ENCODE data around the gene MMD2.

MMD2 gene

GRCh38 chr7:4959306-4959705 is 319 bp upstream of the MMD2 start:
- no peak for DNase-seq (ENCODE audit: low spot score)

- no peak for DNase-seq (ENCODE audit: low spot score)
Observed at GRCh38 chr7:4957847-4958476, 1.0 kb downstream of the MMD2 start.

GRCh38 chr7:4951903-4952636 is 6.9 kb downstream of the MMD2 start:
- no peak for DNase-seq (ENCODE audit: low spot score)

- DNase-seq (ENCODE audit: low spot score): no peak
Observed at GRCh38 chr7:4951304-4951703, 7.7 kb downstream of the MMD2 start.

GRCh38 chr7:4948402-4948801 is 10.6 kb downstream of the MMD2 start:
- DNase-seq (ENCODE audit: low spot score): no peak

GRCh38 chr7:4945949-4946348 is 13.0 kb downstream of the MMD2 start:
- no peak for DNase-seq (ENCODE audit: low spot score)

GRCh38 chr7:4944939-4945338 is 14.0 kb downstream of the MMD2 start:
- DNase-seq (ENCODE audit: low spot score): no peak

GRCh38 chr7:4943297-4943696 is 15.7 kb downstream of the MMD2 start:
- no peak for DNase-seq (ENCODE audit: low spot score)

GRCh38 chr7:4939971-4940728 is 18.8 kb downstream of the MMD2 start:
- no peak for DNase-seq (ENCODE audit: low spot score)

- no peak for DNase-seq (ENCODE audit: low spot score)
Observed at GRCh38 chr7:4937411-4937810, 21.6 kb downstream of the MMD2 start.

GRCh38 chr7:4934419-4935025 is 24.5 kb downstream of the MMD2 start:
- no peak for DNase-seq (ENCODE audit: low spot score)

- DNase-seq (ENCODE audit: low spot score): no peak
Observed at GRCh38 chr7:4931943-4932342, 27.0 kb downstream of the MMD2 start.

GRCh38 chr7:4929005-4929404 is 30.0 kb downstream of the MMD2 start:
- no peak for DNase-seq (ENCODE audit: low spot score)

- DNase-seq (ENCODE audit: low spot score): no peak
Observed at GRCh38 chr7:4928445-4928844, 30.5 kb downstream of the MMD2 start.

- no peak for DNase-seq (ENCODE audit: low spot score)
Observed at GRCh38 chr7:4919969-4920766, 38.8 kb downstream of the MMD2 start.

GRCh38 chr7:4916113-4916512 is 42.9 kb downstream of the MMD2 start:
- no peak for DNase-seq (ENCODE audit: low spot score)

GRCh38 chr7:4911111-4911828 is 47.7 kb downstream of the MMD2 start:
- no peak for DNase-seq (ENCODE audit: low spot score)

- DNase-seq (ENCODE audit: low spot score): no peak
Observed at GRCh38 chr7:4906682-4907081, 52.3 kb downstream of the MMD2 start.

GRCh38 chr7:4905171-4905570 is 53.8 kb downstream of the MMD2 start:
- DNase-seq (ENCODE audit: low spot score): no peak

GRCh38 chr7:4904346-4904745 is 54.6 kb downstream of the MMD2 start:
- DNase-seq (ENCODE audit: low spot score): no peak

- DNase-seq (ENCODE audit: low spot score): no peak
Observed at GRCh38 chr7:4895766-4896165, 63.2 kb downstream of the MMD2 start.
